GM12892 (cell line): ENCODE results near the gene SPRYD3.

Experiments used
- POLR2AphosphoS5 ChIP-seq: IDR thresholded peaks from 2 replicates; pipeline ENCODE4 v1.6.1; 2011; ENCODE audit warnings: low read depth, low read length, control low read depth
- TAF1 ChIP-seq: IDR thresholded peaks from 2 replicates; pipeline ENCODE4 v1.6.1; 2011; ENCODE audit warnings: low read depth, mild to moderate bottlenecking, control low read depth, low read length, borderline replicate concordance

- TF ChIP-seq TAF1 (no peak), POLR2AphosphoS5 (no peak)
Observed at GRCh38 chr12:53120685-53121525, 41.7 kb upstream of the SPRYD3 start.
